Right kidney (tissue), 1 donor: ENCODE results near the gene MPO.

ENCODE experiments used
- DNase-seq: peaks from one replicate; pipeline ENCODE4 v3.0.0-alpha.2; 2016

MPO gene

DNA sequence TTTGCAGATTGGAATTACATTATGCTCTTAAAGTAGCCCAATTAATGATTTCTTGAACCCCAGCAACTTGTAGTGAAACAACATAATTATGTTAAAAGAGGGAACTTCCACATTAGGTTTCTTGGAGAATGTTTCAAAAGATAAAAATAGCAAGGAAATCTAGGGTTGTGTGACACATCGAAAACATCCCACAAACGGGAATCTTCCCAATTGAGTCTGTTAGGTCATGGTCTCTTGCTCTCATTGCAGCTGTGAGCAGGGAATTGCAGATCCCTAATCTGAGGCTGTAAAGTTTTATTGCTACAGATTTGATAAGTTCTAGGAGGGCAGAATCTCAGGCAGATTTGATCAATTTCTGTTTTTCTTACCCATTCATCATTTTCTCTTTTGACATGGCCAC lies 49.1 kb downstream of the MPO start:
- DNase-seq, result no peak

DNA sequence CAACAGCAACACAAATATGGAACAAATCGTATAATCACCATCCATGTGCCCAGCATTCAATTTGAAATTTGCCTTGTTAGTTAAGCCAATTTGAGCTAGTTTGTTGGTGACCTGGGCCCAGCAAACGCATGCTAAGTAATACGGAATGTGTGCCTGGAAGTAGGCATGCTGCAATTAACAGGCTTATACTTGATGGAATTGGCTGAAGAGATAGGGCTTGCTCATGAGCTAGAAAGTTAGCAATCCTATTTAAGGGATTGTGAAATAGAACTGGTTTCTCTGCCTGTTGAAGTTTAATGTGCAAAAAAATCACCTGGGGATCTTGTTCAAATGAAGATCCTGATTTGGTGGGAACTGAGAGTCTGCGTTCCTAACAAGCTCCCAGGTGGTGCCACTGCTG lies 50.9 kb downstream of the MPO start:
- DNase-seq, result no peak

DNA sequence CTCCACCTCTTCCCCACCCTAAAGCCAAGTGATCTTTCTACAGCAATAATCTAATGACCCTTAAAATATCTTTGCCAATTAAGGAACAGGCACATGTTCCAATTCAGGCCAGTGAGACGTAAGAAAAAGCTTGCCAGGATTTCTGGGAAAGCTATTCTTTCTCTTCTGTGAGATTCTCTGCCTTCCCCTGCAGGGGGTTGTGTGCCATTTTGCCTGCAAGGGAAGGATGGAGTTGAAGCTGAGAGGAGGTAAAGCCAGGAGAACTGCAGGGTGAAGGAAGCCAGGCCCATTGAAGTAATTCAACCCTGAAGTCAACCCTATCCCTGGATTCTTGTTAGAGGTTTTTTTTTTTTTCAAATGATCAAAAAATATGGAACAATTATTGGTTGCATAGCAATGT lies 51.4 kb downstream of the MPO start:
- no peak for DNase-seq

- no peak for DNase-seq
Observed at GRCh38 chr17:58228679-58229078, 52.1 kb downstream of the MPO start.

- DNase-seq, result no peak
Observed at GRCh38 chr17:58227733-58228132, 53.0 kb downstream of the MPO start.

GRCh38 chr17:58224315-58224714 lies 56.4 kb downstream of the MPO start:
- DNase-seq, result no peak
